RWPE2 (cell line): ENCODE data around the gene SAMMSON.

Source experiments
- ATAC-seq: fragments of 200-7000 bp; cut with Tn5 transposase; 3 replicates; pipeline ENCODE4 v1.9.1; 2021; ENCODE audit warnings: low read depth
- DNase-seq: peaks from one replicate; pipeline ENCODE4 v3.0.0-alpha.2; 2020; ENCODE audit warnings: low spot score
- H3K27ac ChIP-seq: fragments of 450-650 bp; 2 replicates; pipeline ENCODE4 v1.5.1; 2017; ENCODE audit warnings: mild to moderate bottlenecking; ENCODE audit not compliant: poor library complexity, severe bottlenecking
- H3K27me3 ChIP-seq: fragments of 250-450 bp; sonication (Bioruptor Pico); 2 replicates; pipeline ENCODE4 v1.5.1; 2021; ENCODE audit warnings: mild to moderate bottlenecking, moderate library complexity; ENCODE audit not compliant: insufficient read depth, poor library complexity, severe bottlenecking
- H3K36me3 ChIP-seq: fragments of 250-450 bp; sonication (Bioruptor Pico); 2 replicates; pipeline ENCODE4 v1.5.1; 2020; ENCODE audit warnings: low read depth, mild to moderate bottlenecking, moderate library complexity
- H3K4me1 ChIP-seq: fragments of 250-450 bp; sonication (Bioruptor Pico); 2 replicates; pipeline ENCODE4 v1.5.1; 2021; ENCODE audit warnings: mild to moderate bottlenecking, moderate library complexity; ENCODE audit not compliant: insufficient read depth, poor library complexity, severe bottlenecking
- H3K4me3 ChIP-seq: fragments of 250-450 bp; sonication (Bioruptor Pico); 2 replicates; pipeline ENCODE4 v1.5.1; 2021; ENCODE audit warnings: mild to moderate bottlenecking, moderate library complexity; ENCODE audit not compliant: severe bottlenecking
- H3K9me3 ChIP-seq: fragments of 250-450 bp; sonication (Bioruptor Pico); 2 replicates; pipeline ENCODE4 v1.5.1; 2021; ENCODE audit warnings: mild to moderate bottlenecking, moderate library complexity; ENCODE audit not compliant: severe bottlenecking
- TF ChIP-seq, protein P1 (sequence below): fragments of 450-650 bp; IDR thresholded peaks from one replicate; pipeline ENCODE4 v1.5.1; 2017; ENCODE audit warnings: mild to moderate bottlenecking, moderate library complexity; ENCODE audit not compliant: poor library complexity, severe bottlenecking

SAMMSON gene

GRCh38 chr3:70028361-70028760 is 28.8 kb downstream of the SAMMSON start:
- no peak for ATAC-seq
- TF ChIP-seq, protein P1, sequence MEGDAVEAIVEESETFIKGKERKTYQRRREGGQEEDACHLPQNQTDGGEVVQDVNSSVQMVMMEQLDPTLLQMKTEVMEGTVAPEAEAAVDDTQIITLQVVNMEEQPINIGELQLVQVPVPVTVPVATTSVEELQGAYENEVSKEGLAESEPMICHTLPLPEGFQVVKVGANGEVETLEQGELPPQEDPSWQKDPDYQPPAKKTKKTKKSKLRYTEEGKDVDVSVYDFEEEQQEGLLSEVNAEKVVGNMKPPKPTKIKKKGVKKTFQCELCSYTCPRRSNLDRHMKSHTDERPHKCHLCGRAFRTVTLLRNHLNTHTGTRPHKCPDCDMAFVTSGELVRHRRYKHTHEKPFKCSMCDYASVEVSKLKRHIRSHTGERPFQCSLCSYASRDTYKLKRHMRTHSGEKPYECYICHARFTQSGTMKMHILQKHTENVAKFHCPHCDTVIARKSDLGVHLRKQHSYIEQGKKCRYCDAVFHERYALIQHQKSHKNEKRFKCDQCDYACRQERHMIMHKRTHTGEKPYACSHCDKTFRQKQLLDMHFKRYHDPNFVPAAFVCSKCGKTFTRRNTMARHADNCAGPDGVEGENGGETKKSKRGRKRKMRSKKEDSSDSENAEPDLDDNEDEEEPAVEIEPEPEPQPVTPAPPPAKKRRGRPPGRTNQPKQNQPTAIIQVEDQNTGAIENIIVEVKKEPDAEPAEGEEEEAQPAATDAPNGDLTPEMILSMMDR, result no peak
- Histone ChIP-seq H3K36me3 (no peaks in the 10 kb centered on the region), H3K4me3 (no peak overlapping the region), H3K4me1 (no peaks in the 10 kb centered on the region), H3K27ac (no peak overlapping the region), H3K9me3 (no peaks in the 10 kb centered on the region), H3K27me3 (peaks cover 14% of the 10 kb centered on the region)
- DNase-seq, result no peak

DNA sequence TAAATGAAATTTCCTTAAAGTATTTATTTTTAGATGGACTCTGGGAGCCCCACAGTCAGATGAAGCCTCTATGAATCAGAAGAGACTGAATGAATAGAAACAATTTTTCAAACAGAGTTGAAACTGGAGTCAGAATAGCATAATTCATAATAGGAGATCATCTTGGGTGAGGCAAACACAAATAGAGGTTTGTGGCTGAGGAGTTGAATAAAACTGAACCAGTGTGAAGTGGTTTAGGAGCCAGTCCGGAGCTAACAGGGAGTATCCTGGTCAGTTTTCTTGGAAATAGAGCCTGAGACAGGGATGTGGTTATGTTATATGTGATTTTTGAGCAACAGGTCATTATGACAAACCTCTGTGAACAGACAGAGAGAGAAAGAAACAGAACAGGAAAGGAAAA is 39.2 kb downstream of the SAMMSON start:
- no peaks in the 10 kb centered on the region for H3K4me1 ChIP-seq
- H3K27ac ChIP-seq, result no peak overlapping the region
- DNase-seq, result no peak

GRCh38 chr3:70040386-70040785 is 40.9 kb downstream of the SAMMSON start:
- Histone ChIP-seq H3K9me3 (no peaks in the 10 kb centered on the region), H3K4me3 (no peak overlapping the region), H3K27ac (no peak overlapping the region), H3K27me3 (peaks cover 11% of the 10 kb centered on the region), H3K4me1 (no peaks in the 10 kb centered on the region), H3K36me3 (no peaks in the 10 kb centered on the region)
- no peak for ATAC-seq
- DNase-seq, result no peak
- TF ChIP-seq, protein P1, result no peak

More for the DNA sequence above, 39.2 kb downstream of the SAMMSON start:
- no peak for ATAC-seq
- peaks cover 5% of the 10 kb centered on the region for H3K27me3 ChIP-seq
- H3K36me3 ChIP-seq, result no peaks in the 10 kb centered on the region
- no peaks in the 10 kb centered on the region for H3K9me3 ChIP-seq
- no peak overlapping the region for H3K4me3 ChIP-seq
- TF ChIP-seq, protein P1, result no peak

DNA sequence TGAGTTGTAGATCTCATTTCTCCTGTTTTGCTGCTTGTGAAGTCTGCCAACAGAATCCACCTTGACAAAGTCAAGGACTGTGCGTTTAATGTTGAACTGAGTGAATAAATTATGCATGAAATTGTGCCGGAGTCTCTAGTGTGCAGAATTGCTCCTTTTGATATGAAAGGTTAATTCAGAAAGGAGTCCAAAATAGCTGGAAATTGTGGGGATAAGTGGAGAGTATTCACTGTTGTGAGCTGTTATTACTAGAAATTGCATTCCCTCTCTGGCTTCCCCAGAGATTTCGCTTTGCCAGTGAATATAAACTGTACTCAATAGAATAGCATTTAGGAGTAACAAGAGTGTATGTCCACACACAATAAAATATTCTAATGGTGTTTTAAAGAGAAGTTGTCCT is 43.1 kb downstream of the SAMMSON start:
- Histone ChIP-seq H3K4me3 (no peak overlapping the region), H3K36me3 (no peaks in the 10 kb centered on the region), H3K27ac (no peak overlapping the region), H3K27me3 (peaks cover 11% of the 10 kb centered on the region), H3K4me1 (no peaks in the 10 kb centered on the region), H3K9me3 (no peaks in the 10 kb centered on the region)
- no peak for DNase-seq
- TF ChIP-seq, protein P1, result no peak
- no peak for ATAC-seq

DNA sequence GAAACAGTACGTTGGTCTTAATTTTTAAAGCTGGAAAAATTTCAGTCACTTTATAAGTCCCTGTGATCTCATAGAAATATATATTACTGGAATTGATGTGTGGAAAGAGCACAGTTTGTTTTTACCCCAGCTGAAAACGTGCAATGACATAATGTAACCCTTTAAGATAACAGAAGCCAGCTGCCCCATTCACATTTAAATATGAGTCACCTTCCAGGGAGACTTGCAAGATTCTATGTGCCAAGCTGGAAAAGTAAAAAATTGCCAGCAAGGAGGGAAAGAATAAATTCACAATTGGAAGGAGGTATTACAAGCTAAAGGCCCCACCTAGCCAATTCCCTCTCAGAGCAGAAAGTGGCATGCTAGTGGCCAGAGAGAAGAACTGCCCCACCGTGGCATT is 50.2 kb downstream of the SAMMSON start:
- TF ChIP-seq, protein P1, result no peak
- H3K27me3 ChIP-seq, result no peaks in the 10 kb centered on the region
- H3K4me1 ChIP-seq, result no peaks in the 10 kb centered on the region
- H3K27ac ChIP-seq, result no peak overlapping the region
- DNase-seq (no peak), ATAC-seq (no peak)
- no peaks in the 10 kb centered on the region for H3K36me3 ChIP-seq
- H3K4me3 ChIP-seq, result no peak overlapping the region
- no peaks in the 10 kb centered on the region for H3K9me3 ChIP-seq
